Esophagus muscularis mucosa (tissue), 4 donors: Measurements from ENCODE around the gene CNOT11. TPM values are rescaled to one million over a fixed set of nuclear protein-coding genes. Genes with fewer than 3 reads are reported as not detected.
"Not testable (repeated sequence)": the region's sequence is repeated elsewhere in the genome, so short reads cannot be mapped to it uniquely, and the experiment has no call there.

Source experiments
- DNase-seq: peaks from one replicate; pipeline ENCODE4 v3.0.0-alpha.2; 2017; ENCODE audit errors: extremely low spot score
- H3K27ac ChIP-seq, 4 donors: fragments of 200-600 bp; sonication (generic); replicated peaks in 1 of 4; 1 replicate in 3 of 4; 2 replicates in 1 of 4; pipeline ENCODE4 v1.5.1; 2016 to 2019; ENCODE audit warnings: mild to moderate bottlenecking in 1 of 4
- H3K27me3 ChIP-seq, 4 donors: fragments of 200-600 bp; sonication (generic); one replicate each; pipeline versions ENCODE4 v1.5.1 to v1.6.0; 2016 to 2019
- H3K36me3 ChIP-seq, 4 donors: fragments of 200-600 bp; sonication (generic); one replicate each; pipeline ENCODE4 v1.5.1; 2016 to 2019
- H3K4me1 ChIP-seq, 4 donors: fragments of 200-600 bp; sonication (generic); one replicate each; pipeline ENCODE4 v1.5.1; 2016 to 2019
- H3K4me3 ChIP-seq, 4 donors: fragments of 200-600 bp; sonication (generic); 1 replicate in 2 of 4; 2 replicates in 2 of 4; pipeline ENCODE4 v1.5.1; 2016 to 2019; ENCODE audit warnings: mild to moderate bottlenecking in 4 of 4, moderate library complexity in 1 of 4
- H3K9me3 ChIP-seq, 4 donors: fragments of 200-600 bp; sonication (generic); 1 replicate in 3 of 4; 2 replicates in 1 of 4; pipeline ENCODE4 v1.5.1; 2016 to 2019
- EP300 ChIP-seq: sonication (generic); formaldehyde crosslinking; IDR thresholded peaks from one replicate; pipeline ENCODE4 v1.6.1; 2017; ENCODE audit warnings: antibody characterized with exemption
- POLR2A ChIP-seq: fragments of 450-650 bp; IDR thresholded peaks from one replicate; pipeline ENCODE4 v1.6.1; 2017; ENCODE audit warnings: antibody characterized with exemption, moderate library complexity, mild to moderate bottlenecking, low read depth
- POLR2AphosphoS5 ChIP-seq, 2 donors: sonication (generic); formaldehyde crosslinking; IDR thresholded peaks; one replicate each; pipeline ENCODE4 v1.6.1; 2017; ENCODE audit warnings: antibody characterized with exemption in 2 of 2
- WGBS: methylation state at CpG from one replicate; pipeline ENCODE4 v1.1.5; 2018; 5-methylcytosine and 5-hydroxymethylcytosine counted together
- intact Hi-C: fragments of 100-400 bp; cut with DNase I; formaldehyde crosslinking; loops from one replicate; pipeline ENCODE4 v1.15.1; 2023
- total RNA-seq, 4 donors: library from RNA; depleted of rRNA; stranded (reverse); fragments of >200 nt; gene quantifications; one replicate each; pipeline versions ENCODE4 v1.1.0 to v1.2.1, GENCODE V29; 2016
- TF ChIP-seq, protein P1 (sequence below), 3 experiments: fragments of 200-600 bp in 2 of 3; fragments of 450-650 bp in 1 of 3; sonication (generic) in 2 of 3; IDR thresholded peaks; one replicate each; pipeline ENCODE4 v1.5.1; 2017 to 2019; ENCODE audit warnings: antibody characterized with exemption in 3 of 3, mild to moderate bottlenecking in 2 of 3, moderate library complexity in 1 of 3

CNOT11 gene
- total RNA-seq, 4 donors from 2014 or later = 25.7 to 35.8 (median 29.0) TPM

DNA sequence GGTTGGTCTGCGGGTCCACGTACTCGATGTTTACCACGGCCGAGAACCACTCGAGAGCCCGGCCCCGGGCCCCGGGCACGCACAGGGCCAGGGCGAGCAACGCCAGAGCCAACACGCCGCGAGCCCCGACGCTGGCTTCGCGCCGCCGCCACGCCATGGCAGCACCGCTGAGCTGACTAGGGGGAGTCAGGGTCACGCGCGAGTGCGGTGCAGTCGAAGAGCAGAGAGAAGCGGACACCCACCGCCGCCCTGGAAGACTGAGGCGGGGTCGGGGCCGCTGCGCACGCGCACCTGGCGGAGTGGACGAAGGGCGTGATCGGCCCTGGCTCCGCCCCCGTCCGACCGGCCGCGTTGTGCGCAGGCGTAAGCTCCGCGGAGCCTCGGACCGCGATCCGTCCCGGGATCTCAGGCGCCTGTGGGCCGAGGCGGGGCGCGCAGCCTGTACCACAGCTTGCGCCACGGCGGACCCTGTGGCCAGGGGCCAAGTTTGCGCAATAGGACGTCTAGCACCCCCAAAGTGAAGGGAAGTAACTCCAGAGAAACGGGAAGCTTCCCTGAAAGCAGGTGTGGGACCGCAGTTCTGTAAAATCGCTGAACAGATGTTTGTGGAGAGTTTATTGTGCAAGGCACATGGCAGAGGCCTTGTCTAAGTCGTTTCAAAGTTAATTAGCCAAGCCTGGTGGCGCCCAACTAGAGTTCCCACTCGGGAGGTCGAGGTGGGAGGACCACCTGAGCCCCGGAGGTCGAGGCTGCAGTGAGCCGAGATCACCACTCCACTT, 55.9 kb downstream of the CNOT11 start, which contains the start of gene RNF149:
TSS of gene RNF149 (minus strand) at position 270 of the 779 bp plus-strand sequence. CDS start at position 157, 113 bp downstream.
- intact Hi-C loops = loop anchor here (5.0 kb wide), 1 partner anchor 56 kb away; the partner anchor contains the start of gene CNOT11
- DNase-seq = peak; percentile 97
- Histone ChIP-seq H3K4me1 (peaks cover 19 to 43% (median 41%) of the 10 kb centered on the region in 4 donors), H3K36me3 (no peaks in the 10 kb centered on the region), H3K9me3 (no peaks in the 10 kb centered on the region), H3K27me3 (no peaks in the 10 kb centered on the region), H3K27ac (peak within 1 kb of the TSS; percentile 88 to 91 (median 90)), H3K4me3 (peak within 1 kb of the TSS; percentile 82 to 96 (median 92))
- WGBS = 21% methylated on average over 10 of the region's 76 CpGs
- TF ChIP-seq POLR2AphosphoS5 (IDR thresholded peaks at IDR 0.05) (peak; percentile 97 to 98), EP300 (no peak), POLR2A (peak; percentile 77)
- TF ChIP-seq, protein P1, sequence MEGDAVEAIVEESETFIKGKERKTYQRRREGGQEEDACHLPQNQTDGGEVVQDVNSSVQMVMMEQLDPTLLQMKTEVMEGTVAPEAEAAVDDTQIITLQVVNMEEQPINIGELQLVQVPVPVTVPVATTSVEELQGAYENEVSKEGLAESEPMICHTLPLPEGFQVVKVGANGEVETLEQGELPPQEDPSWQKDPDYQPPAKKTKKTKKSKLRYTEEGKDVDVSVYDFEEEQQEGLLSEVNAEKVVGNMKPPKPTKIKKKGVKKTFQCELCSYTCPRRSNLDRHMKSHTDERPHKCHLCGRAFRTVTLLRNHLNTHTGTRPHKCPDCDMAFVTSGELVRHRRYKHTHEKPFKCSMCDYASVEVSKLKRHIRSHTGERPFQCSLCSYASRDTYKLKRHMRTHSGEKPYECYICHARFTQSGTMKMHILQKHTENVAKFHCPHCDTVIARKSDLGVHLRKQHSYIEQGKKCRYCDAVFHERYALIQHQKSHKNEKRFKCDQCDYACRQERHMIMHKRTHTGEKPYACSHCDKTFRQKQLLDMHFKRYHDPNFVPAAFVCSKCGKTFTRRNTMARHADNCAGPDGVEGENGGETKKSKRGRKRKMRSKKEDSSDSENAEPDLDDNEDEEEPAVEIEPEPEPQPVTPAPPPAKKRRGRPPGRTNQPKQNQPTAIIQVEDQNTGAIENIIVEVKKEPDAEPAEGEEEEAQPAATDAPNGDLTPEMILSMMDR (IDR thresholded peaks at IDR 0.05) = peak in 1 of 3 experiments; percentile 14

DNA sequence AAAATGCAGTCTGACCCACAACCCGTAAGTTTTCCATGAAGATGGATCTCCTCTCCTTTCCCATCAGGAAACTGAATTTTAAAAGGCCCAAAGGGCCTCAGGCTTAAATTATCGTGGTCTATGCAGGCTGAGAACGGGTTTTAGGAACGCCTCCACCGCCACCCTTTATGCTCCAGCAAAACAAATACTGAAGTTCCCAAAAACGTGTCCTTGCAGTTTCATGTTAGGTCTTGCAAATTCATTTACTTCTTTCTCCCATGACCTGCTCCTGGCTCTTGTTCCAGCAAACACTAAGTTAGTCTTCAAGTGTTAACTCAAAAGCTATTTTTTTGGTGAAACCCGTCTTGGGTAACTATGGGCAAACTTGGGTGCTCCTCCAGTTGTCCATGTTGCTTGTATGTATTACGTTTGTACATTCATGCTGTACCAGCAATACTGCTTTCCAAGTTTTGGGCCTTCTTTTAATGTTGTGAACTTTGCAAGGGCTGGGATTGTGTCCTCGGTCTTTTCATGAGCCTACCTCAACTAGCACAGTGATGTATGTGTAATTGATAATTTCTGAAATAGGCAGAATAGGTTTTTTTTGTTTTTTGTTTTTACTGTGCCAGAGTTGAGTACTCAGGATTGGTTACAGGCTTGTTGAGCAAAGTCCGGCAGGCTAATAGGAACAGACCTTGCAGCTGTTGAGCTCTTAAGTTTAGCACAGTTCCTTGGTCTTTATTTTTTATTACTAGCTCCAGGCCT, 57.6 kb downstream of the CNOT11 start:
- intact Hi-C loops = no loop called here
- 81% methylated on average over 10 of the region's 10 CpGs for WGBS
- TF ChIP-seq EP300 = no peak
- TF ChIP-seq, protein P1 (IDR thresholded peaks at IDR 0.05) = no peak
- no peak for TF ChIP-seq POLR2A
- TF ChIP-seq POLR2AphosphoS5 (IDR thresholded peaks at IDR 0.05) = no peak
- peak overlapping the region in 1 of 4 donors; percentile 13 for H3K27ac ChIP-seq
- no peak overlapping the region for H3K4me3 ChIP-seq
- peaks cover 11 to 28% (median 25%) of the 10 kb centered on the region in 4 donors for H3K4me1 ChIP-seq
- no peaks in the 10 kb centered on the region for H3K9me3 ChIP-seq
- no peaks in the 10 kb centered on the region for H3K27me3 ChIP-seq
- DNase-seq = peak; percentile 55
- no peaks in the 10 kb centered on the region for H3K36me3 ChIP-seq

DNA sequence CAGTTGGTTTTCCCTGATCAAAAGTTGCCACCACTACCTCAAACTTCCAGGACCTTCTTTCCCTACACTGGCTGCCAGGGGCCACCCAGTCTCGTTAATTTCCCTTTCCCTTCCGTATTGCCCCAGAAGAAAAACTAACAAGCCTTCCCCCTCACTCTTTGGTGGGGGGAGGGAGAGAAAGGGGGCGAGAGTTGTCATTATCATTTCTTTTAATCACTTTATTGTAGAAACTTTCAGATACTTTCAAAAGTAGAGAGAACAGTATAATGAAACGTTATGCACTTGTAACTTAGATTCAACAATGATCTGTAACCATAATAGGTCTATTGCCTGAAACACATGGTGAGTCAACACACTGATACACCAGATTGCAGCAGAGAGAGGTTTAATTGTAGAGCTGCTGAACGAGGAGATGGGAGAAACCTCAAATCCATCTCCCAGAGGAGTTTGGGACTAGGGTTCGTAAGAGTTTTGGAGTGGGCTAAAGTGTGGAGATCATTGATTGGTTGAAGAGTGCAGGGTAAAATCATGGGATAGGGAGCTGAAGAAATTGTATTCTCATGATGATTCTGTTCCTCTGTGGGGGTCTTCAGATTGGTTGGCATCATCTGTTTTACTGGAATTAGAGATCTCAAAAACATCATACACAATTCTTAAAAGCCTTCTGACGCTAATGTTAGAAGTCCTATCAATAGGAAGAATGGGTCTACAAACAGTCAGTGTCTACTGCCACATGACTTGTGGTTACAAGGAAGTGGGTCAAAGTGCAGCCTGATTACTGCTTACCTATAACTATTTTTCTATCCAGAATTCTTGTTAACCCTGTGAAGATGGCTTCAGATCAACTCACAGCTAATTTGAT, 58.4 kb downstream of the CNOT11 start:
- Histone ChIP-seq H3K27me3 (no peaks in the 10 kb centered on the region), H3K36me3 (no peaks in the 10 kb centered on the region), H3K4me3 (no peak overlapping the region), H3K4me1 (peaks cover 3 to 20% (median 17%) of the 10 kb centered on the region in 4 donors), H3K9me3 (no peaks in the 10 kb centered on the region), H3K27ac (no peak overlapping the region)
- DNase-seq = peak; percentile 82
- intact Hi-C loops = no loop called here
- TF ChIP-seq, protein P1 (IDR thresholded peaks at IDR 0.05) = no peak
- no peak for TF ChIP-seq POLR2AphosphoS5 (IDR thresholded peaks at IDR 0.05)
- no peak for TF ChIP-seq POLR2A
- no peak for TF ChIP-seq EP300
- 81% methylated on average over 7 of the region's 7 CpGs for WGBS

DNA sequence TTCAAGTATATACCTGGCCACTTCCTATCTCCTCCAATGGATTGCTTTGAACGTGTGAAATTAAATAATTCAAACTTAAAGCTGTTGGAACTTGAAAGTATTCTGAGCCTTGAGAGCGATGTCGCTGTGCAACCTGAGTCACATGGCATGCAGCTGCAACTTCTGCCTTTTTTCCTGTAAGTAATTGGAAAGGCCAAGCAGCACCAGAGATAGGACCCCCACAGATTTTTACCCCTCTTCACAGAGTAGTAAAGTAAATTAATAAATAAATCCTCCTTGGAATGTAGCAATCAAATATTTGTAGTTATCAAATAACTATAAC, 59.0 kb downstream of the CNOT11 start:
- H3K27me3 ChIP-seq = no peaks in the 10 kb centered on the region
- WGBS = 66% methylated on average over 3 of the region's 3 CpGs
- peak; percentile 57 for DNase-seq
- no peaks in the 10 kb centered on the region for H3K9me3 ChIP-seq
- no peak overlapping the region for H3K4me3 ChIP-seq
- H3K36me3 ChIP-seq = no peaks in the 10 kb centered on the region
- TF ChIP-seq EP300 = no peak
- TF ChIP-seq POLR2AphosphoS5 (IDR thresholded peaks at IDR 0.05) = no peak
- TF ChIP-seq, protein P1 (IDR thresholded peaks at IDR 0.05) = no peak
- no peak for TF ChIP-seq POLR2A
- intact Hi-C loops = no loop called here
- no peak overlapping the region for H3K27ac ChIP-seq
- H3K4me1 ChIP-seq = peaks cover 0 to 14% (median 11%) of the 10 kb centered on the region in 4 donors

DNA sequence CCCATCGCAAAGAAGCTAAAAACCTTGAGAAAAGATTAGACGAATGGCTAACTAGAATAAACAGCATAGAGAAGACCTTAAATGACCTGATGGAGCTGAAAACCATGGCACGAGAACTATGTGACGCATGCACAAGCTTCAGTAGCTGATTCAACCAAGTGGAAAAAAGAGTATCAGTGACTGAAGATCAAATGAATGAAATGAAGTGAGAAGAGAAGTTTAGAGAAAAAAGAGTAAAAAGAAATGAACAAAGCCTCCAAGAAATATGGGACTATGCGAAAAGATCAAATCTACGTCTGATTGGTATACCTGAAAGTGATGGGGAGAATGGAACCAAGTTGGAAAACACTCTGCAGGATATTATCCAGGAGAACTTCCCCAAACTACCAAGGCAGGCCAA, 63.9 kb downstream of the CNOT11 start:
- H3K27me3 ChIP-seq, DNase-seq, H3K4me1 ChIP-seq, H3K27ac ChIP-seq, H3K36me3 ChIP-seq, H3K4me3 ChIP-seq, intact Hi-C loops, H3K9me3 ChIP-seq: not testable (repeated sequence)
- 93% methylated on average over 6 of the region's 6 CpGs for WGBS
